Measurements from ENCODE around the gene WWOX.

GRCh38 chr16:78284957-78285434 is 185.5 kb downstream of the WWOX start:
- no peak for TF ChIP-seq TAF1 (IDR thresholded peaks at IDR 0.05; ENCODE audit: low read depth, low read length)
- TF ChIP-seq POLR2A (IDR thresholded peaks at IDR 0.05; ENCODE audit: low read depth, low read length), result no peak
- TF ChIP-seq POLR2AphosphoS5 (IDR thresholded peaks at IDR 0.05; ENCODE audit: low read depth, low read length), result no peak
- TF ChIP-seq SPI1 (IDR thresholded peaks at IDR 0.05; ENCODE audit: low read depth, low read length), result no peak
- TF ChIP-seq POU2F2 (IDR thresholded peaks at IDR 0.05; ENCODE audit: low read depth, low read length), result no peak

Measured in GM12891 (cell line).